Stimulated activated CD8-positive, alpha-beta memory T cell treated with anti-CD3 and anti-CD28 coated beads, Interleukin-4, amount 100 ng/mL, for 4 hours (primary cell): Measurements from ENCODE around the gene SRSF6.
A peak's percentile ranks its signal among the peaks of the same experiment; 100 is the strongest.
"Not testable (repeated sequence)": the region's sequence is repeated elsewhere in the genome, so short reads cannot be mapped to it uniquely, and the experiment has no call there.

Source experiments
- DNase-seq, 2 donors: peaks; one replicate each; pipeline ENCODE4 v3.0.0-alpha.2; 2020; ENCODE audit warnings: low read depth in 2 of 2, low spot score in 1 of 2

SRSF6 gene

GRCh38 chr20:43457640-43458421 lies at the start of gene SRSF6:
Gene SRSF6, plus strand, starts transcription at chr20:43457896. Its CDS starts 138 bp downstream, at chr20:43458034.
- peak; percentile 85 to 88 for DNase-seq

GRCh38 chr20:43408848-43409576 lies 48.7 kb upstream of the SRSF6 start:
- DNase-seq, result no peak

- DNase-seq, result no peak
These were observed 48.2 kb upstream of the SRSF6 start for GRCh38 chr20:43409577-43409913.

- DNase-seq, result no peak
These were observed 41.9 kb upstream of the SRSF6 start for GRCh38 chr20:43415661-43416430.

- DNase-seq, result no peak
These were observed 41.0 kb upstream of the SRSF6 start for GRCh38 chr20:43416591-43417228.

GRCh38 chr20:43420192-43420591 lies 37.5 kb upstream of the SRSF6 start:
- DNase-seq, result no peak

- not testable (repeated sequence) for DNase-seq
These were observed 36.8 kb upstream of the SRSF6 start for GRCh38 chr20:43420913-43421312.

- DNase-seq, result no peak
These were observed 31.5 kb upstream of the SRSF6 start for GRCh38 chr20:43426172-43426571.

GRCh38 chr20:43430265-43431133 lies 27.2 kb upstream of the SRSF6 start:
- DNase-seq, result no peak

- DNase-seq, result no peak
These were observed 26.6 kb upstream of the SRSF6 start for GRCh38 chr20:43431134-43431519.

GRCh38 chr20:43432498-43432897 lies 25.2 kb upstream of the SRSF6 start:
- DNase-seq, result no peak

- no peak for DNase-seq
These were observed 24.3 kb upstream of the SRSF6 start for GRCh38 chr20:43433250-43433854.

GRCh38 chr20:43434565-43434964 lies 23.1 kb upstream of the SRSF6 start:
- no peak for DNase-seq

GRCh38 chr20:43438578-43439316 lies 18.9 kb upstream of the SRSF6 start:
- no peak for DNase-seq

GRCh38 chr20:43440531-43440930 lies 17.2 kb upstream of the SRSF6 start:
- DNase-seq, result no peak

- no peak for DNase-seq
These were observed 15.3 kb upstream of the SRSF6 start for GRCh38 chr20:43442282-43442880.

- DNase-seq, result no peak
These were observed 13.6 kb upstream of the SRSF6 start for GRCh38 chr20:43444107-43444506.

- no peak for DNase-seq
These were observed 11.3 kb upstream of the SRSF6 start for GRCh38 chr20:43446361-43446879.

- DNase-seq, result not testable (repeated sequence)
These were observed 9.3 kb upstream of the SRSF6 start for GRCh38 chr20:43448431-43448747.
